Measurements from ENCODE around the gene GCSH. TPM values are rescaled to one million over a fixed set of nuclear protein-coding genes. Genes with fewer than 3 reads are reported as not detected.

GCSH gene
- total and polyA plus RNA-seq, 2 of the 13 experiments (the other 11 are each of a cell fraction or from before 2014, with no cell fraction given) = 35.9 to 103 TPM

DNA sequence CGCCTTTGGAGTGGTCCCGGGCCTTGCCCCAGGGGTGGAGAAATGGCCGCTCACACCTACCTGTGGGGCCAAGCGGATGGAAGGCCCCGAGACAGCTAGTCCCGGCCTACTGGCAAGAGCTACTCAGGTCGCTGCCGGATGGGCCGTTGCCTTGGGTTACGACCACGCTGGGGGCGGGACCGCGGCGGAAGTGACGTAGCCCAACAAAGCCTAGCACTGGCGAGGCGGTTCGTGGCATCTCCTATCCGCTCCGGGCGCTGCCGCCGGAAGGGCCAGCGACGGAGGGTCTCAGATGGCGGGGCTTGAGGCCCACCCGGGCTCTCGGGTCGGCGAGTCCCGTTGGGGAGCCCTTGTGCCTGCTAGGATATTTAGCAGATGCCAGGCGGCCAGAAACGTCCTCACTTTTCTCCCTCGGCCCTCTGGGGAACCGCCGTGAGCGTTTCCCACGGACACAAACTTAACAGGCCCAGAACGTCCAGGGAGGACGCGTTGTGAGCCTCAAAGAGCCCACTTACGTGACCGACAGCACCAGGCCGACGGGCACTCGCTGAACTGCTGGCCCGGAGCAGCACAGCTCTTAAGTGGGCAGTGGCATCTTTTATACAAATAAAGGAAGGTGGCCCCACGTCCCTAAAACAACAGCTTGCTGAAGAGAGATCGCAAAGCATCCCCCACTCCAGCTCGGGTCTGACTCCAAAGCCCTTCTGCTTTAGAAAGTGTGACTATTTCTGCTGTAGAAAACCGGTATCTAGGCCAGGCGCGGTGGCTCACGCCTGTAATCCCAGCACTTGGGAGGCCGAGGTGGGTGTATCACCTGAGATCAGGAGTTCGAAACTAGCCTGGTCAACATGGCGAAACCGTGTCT lies 18.9 kb downstream of the GCSH start, which contains the start of gene C16orf46 (continued):
- TF ChIP-seq ZNF616 (CRISPR knock-in tag; IDR thresholded peaks at IDR 0.05; ENCODE audit: low read depth) = peak; percentile 95
- TF ChIP-seq STAT5B (CRISPR knock-in tag; IDR thresholded peaks at IDR 0.05) = no peak
- TF ChIP-seq, protein P1, sequence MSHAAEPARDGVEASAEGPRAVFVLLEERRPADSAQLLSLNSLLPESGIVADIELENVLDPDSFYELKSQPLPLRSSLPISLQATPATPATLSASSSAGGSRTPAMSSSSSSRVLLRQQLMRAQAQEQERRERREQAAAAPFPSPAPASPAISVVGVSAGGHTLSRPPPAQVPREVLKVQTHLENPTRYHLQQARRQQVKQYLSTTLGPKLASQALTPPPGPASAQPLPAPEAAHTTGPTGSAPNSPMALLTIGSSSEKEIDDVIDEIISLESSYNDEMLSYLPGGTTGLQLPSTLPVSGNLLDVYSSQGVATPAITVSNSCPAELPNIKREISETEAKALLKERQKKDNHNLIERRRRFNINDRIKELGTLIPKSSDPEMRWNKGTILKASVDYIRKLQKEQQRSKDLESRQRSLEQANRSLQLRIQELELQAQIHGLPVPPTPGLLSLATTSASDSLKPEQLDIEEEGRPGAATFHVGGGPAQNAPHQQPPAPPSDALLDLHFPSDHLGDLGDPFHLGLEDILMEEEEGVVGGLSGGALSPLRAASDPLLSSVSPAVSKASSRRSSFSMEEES (CRISPR knock-in tag; IDR thresholded peaks at IDR 0.05) = peak; percentile 48
- peak; percentile 91; the same call in 1 of the 2 replicates for TF ChIP-seq ZNF749 (CRISPR knock-in tag; IDR thresholded peaks at IDR 0.05; ENCODE audit: borderline replicate concordance)
- TF ChIP-seq SSRP1 (CRISPR knock-in tag; IDR thresholded peaks at IDR 0.05) = no peak
- peak; percentile 84; the same call in 1 of the 2 replicates for TF ChIP-seq ZNF441 (CRISPR knock-in tag; IDR thresholded peaks at IDR 0.05; ENCODE audit: borderline replicate concordance)
- no peak for TF ChIP-seq ZFP36 (IDR thresholded peaks at IDR 0.05; ENCODE audit: borderline replicate concordance, low read depth, low read length, partially characterized antibody)
- TF ChIP-seq ZNF687 (CRISPR knock-in tag; IDR thresholded peaks at IDR 0.05) = peak; percentile 98
- no peak for TF ChIP-seq ATF7 (IDR thresholded peaks at IDR 0.05)
- peak; percentile 25; the same call in 1 of the 2 replicates for TF ChIP-seq ATF7 (CRISPR knock-in tag; IDR thresholded peaks at IDR 0.05)
- peak; percentile 87 for TF ChIP-seq SALL1 (CRISPR knock-in tag; IDR thresholded peaks at IDR 0.05)
- TF ChIP-seq ZNF230 (CRISPR knock-in tag; IDR thresholded peaks at IDR 0.05) = no peak; the same call in 1 of the 2 replicates
- TF ChIP-seq MBNL3 (CRISPR knock-in tag; conservative IDR thresholded peaks at IDR 0.05) = no peak
- TF ChIP-seq FOSL2 (CRISPR knock-in tag; IDR thresholded peaks at IDR 0.05) = peak; percentile 42; the same call in 1 of the 2 replicates
- peak; percentile 58; the same call in 1 of the 2 replicates for TF ChIP-seq ESRRA (CRISPR knock-in tag; IDR thresholded peaks at IDR 0.05; ENCODE audit: low read depth)
- TF ChIP-seq, protein P2, sequence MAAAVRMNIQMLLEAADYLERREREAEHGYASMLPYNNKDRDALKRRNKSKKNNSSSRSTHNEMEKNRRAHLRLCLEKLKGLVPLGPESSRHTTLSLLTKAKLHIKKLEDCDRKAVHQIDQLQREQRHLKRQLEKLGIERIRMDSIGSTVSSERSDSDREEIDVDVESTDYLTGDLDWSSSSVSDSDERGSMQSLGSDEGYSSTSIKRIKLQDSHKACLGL (CRISPR knock-in tag; IDR thresholded peaks at IDR 0.05) = peak; percentile 91; the same call in 1 of the 2 replicates
- peak; percentile 66 for TF ChIP-seq ZSCAN31 (CRISPR knock-in tag; IDR thresholded peaks at IDR 0.05; ENCODE audit: low read depth)
- peak; percentile 33; the same call in 1 of the 2 replicates for TF ChIP-seq ZNF772 (CRISPR knock-in tag; IDR thresholded peaks at IDR 0.05)
- TF ChIP-seq ZMYM2 (CRISPR knock-in tag; IDR thresholded peaks at IDR 0.05) = no peak
- TF ChIP-seq DPF2 (CRISPR knock-in tag; IDR thresholded peaks at IDR 0.05; ENCODE audit: borderline replicate concordance, low read depth) = no peak
- no peak for TF ChIP-seq SRSF4 (IDR thresholded peaks at IDR 0.05; ENCODE audit: low read depth, low read length, poor library complexity, severe bottlenecking)
- TF ChIP-seq FIP1L1 (IDR thresholded peaks at IDR 0.05; ENCODE audit: borderline replicate concordance, insufficient read depth, low read depth, low read length) = no peak; the same call in 1 of the 2 replicates
- no peak for TF ChIP-seq DBP (CRISPR knock-in tag; IDR thresholded peaks at IDR 0.05; ENCODE audit: not compliant biosample characterization)
